K562 (cell line): ENCODE measurements around the gene MYO1A. TPM values are rescaled to one million over a fixed set of nuclear protein-coding genes. Genes with fewer than 3 reads are reported as not detected.

Source experiments
- CBFA2T2 ChIP-seq: fragments of 450-650 bp; conservative IDR thresholded peaks from 2 replicates; pipeline ENCODE4 v1.6.1; 2017; ENCODE audit warnings: mild to moderate bottlenecking
- DPF2 ChIP-seq: fragments of 450-650 bp; IDR thresholded peaks from 2 replicates; pipeline ENCODE4 v1.6.1; 2016
- E4F1 ChIP-seq: fragments of 250-450 bp; sonication (Bioruptor Pico); IDR thresholded peaks from 2 replicates; pipeline ENCODE4 v1.5.0; 2021; ENCODE audit warnings: mild to moderate bottlenecking, borderline replicate concordance
- EZH2 ChIP-seq: IDR thresholded peaks from 2 replicates; pipeline ENCODE4 v1.6.1; 2012; ENCODE audit warnings: low read depth, mild to moderate bottlenecking, inconsistent platforms, low read length, borderline replicate concordance
- LCOR ChIP-seq: sonication (generic); formaldehyde crosslinking; IDR thresholded peaks from 2 replicates; pipeline ENCODE4 v1.8.0; 2022; ENCODE audit warnings: mild to moderate bottlenecking, missing genetic modification reagents
- MYNN ChIP-seq, 2 experiments: sonication (generic); formaldehyde crosslinking in 1 of 2; IDR thresholded peaks; 2 replicates each; pipeline versions ENCODE4 v1.5.0 to v1.6.1; 2016 to 2020; ENCODE audit warnings: antibody characterized with exemption in 1 of 2, missing genetic modification reagents in 1 of 2
- RFX7 ChIP-seq: fragments of 250-450 bp; sonication (Bioruptor Pico); IDR thresholded peaks from 2 replicates; pipeline ENCODE4 v1.5.1; 2021; ENCODE audit warnings: mild to moderate bottlenecking
- RHOXF2B ChIP-seq: fragments of 250-450 bp; sonication (Bioruptor Pico); conservative IDR thresholded peaks from 2 replicates; pipeline ENCODE4 v1.5.1; 2021
- RUNX1 ChIP-seq: sonication (generic); IDR thresholded peaks from 2 replicates; pipeline ENCODE4 v1.6.1; 2016; ENCODE audit warnings: antibody characterized with exemption, low read depth
- TEAD1 ChIP-seq, 2 experiments: fragments of 450-650 bp in 1 of 2; sonication (generic) in 1 of 2; formaldehyde crosslinking; IDR thresholded peaks; 2 replicates each; pipeline versions ENCODE4 v1.4.0 to v1.8.0; 2020 to 2022; ENCODE audit warnings: mild to moderate bottlenecking in 2 of 2, missing genetic modification reagents in 1 of 2
- TFAM ChIP-seq: fragments of 250-450 bp; sonication (Bioruptor Pico); conservative IDR thresholded peaks from 2 replicates; pipeline ENCODE4 v1.5.0; 2021; ENCODE audit warnings: mild to moderate bottlenecking, moderate library complexity
- ZNF143 ChIP-seq: sonication (generic); formaldehyde crosslinking; IDR thresholded peaks from 2 replicates; pipeline ENCODE4 v1.9.0; 2022; ENCODE audit warnings: mild to moderate bottlenecking, missing genetic modification reagents
- ZNF23 ChIP-seq: fragments of 250-450 bp; sonication (Bioruptor Pico); IDR thresholded peaks from 2 replicates; pipeline ENCODE4 v1.4.0; 2020; ENCODE audit warnings: mild to moderate bottlenecking
- ZNF316 ChIP-seq: fragments of 450-650 bp; IDR thresholded peaks from 2 replicates; pipeline ENCODE4 v1.6.1; 2016
- ZNF586 ChIP-seq: fragments of 450-650 bp; formaldehyde crosslinking; conservative IDR thresholded peaks from 2 replicates; pipeline ENCODE4 v1.4.0; 2020; ENCODE audit warnings: mild to moderate bottlenecking, moderate library complexity
- polyA plus RNA-seq, 8 experiments: library from polyadenylated mRNA; depleted of rRNA in 4 of 8; stranded (reverse) in 5 of 8; unstranded in 3 of 8; fragments of >200 nt; fragmentation: Nextera tagmentation in 2 of 8; fragmentation: Illumina TruSeq in 1 of 8; extraction: Ambion mirVana in 2 of 8; extraction: Trizol in 1 of 8; gene quantifications; 2 replicates each; pipeline versions ENCODE4 v1.2.1 to v1.2.3, GENCODE V29; 2011 to 2014; ENCODE audit warnings: inconsistent platforms in 1 of 8, missing spikeins in 1 of 8
- total RNA-seq, 7 experiments: library from RNA; depleted of rRNA in 6 of 7; stranded (reverse); fragments of >200 nt in 6 of 7; fragmentation: Illumina TruSeq in 2 of 7; extraction: Trizol in 2 of 7; gene quantifications; 2 replicates each; pipeline versions ENCODE4 v1.2.1 to v1.2.3, GENCODE V29; 2011 to 2021; ENCODE audit warnings: low replicate concordance in 1 of 7
- TF ChIP-seq, protein P1 (sequence below): fragments of 450-650 bp; IDR thresholded peaks from 2 replicates; pipeline ENCODE4 v1.6.1; 2016; ENCODE audit warnings: borderline replicate concordance
- TF ChIP-seq, protein P2 (sequence below): sonication (generic); formaldehyde crosslinking; IDR thresholded peaks from 2 replicates; pipeline ENCODE4 v1.9.0; 2022; ENCODE audit warnings: mild to moderate bottlenecking, missing genetic modification reagents
- TF ChIP-seq, protein P3 (sequence below): fragments of 250-450 bp; sonication (Bioruptor Pico); IDR thresholded peaks from 2 replicates; pipeline ENCODE4 v1.6.1; 2021; ENCODE audit warnings: mild to moderate bottlenecking
- TF ChIP-seq, protein P4 (sequence below): fragments of 450-650 bp; IDR thresholded peaks from 2 replicates; pipeline ENCODE4 v1.6.1; 2017; ENCODE audit warnings: antibody characterized with exemption, mild to moderate bottlenecking

MYO1A gene
- total and polyA plus RNA-seq, 9 of the 15 experiments (the other 6 are each of a cell fraction or from before 2014, with no cell fraction given): 0.03 to 0.29 (median 0.14) TPM; not detected in 2

DNA sequence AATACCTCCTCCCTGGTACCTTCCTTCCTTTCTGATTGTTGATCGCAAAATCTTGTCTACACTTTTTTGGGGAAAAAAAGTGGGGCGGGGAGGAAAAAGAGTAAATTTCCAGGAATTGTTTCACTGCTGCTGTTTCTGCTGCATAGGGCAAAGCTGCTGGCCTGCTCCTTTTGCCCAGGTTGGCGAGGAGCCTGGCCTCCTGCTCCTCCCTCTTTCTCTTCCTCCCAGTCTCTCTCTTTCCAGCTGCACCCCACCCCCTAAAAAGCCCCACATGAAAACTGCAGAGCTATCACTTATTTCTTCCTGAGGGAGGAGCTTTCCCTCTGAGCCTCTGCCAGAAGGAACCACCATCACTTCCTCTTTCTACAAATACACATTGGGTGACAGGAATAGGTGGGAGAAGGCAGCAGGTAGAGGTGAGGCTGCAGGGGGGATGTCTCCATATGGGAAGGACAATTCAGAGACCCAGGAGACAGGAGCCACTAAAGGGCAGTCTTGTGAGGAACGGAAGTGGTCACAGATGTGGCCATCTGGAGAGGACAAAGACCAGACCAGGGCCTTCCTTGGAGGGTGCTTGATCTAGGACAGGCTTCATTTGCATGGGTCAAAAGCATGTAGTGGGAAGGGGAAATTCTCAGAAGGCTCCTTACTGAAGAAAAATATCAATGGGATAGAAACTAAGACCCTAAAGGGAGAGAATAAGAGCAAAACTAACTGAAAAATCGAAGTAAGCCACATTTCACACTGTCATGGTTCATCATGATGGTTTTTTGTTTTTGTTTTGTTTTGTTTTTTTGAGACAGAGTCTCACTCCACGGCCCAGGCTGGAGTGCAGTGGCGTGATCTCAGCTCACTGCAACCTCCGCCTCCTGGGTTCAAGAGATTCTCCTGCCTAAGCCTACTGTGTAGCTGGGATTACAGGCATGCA lies 58.3 kb downstream of the MYO1A start (continued):
- TF ChIP-seq, protein P1, sequence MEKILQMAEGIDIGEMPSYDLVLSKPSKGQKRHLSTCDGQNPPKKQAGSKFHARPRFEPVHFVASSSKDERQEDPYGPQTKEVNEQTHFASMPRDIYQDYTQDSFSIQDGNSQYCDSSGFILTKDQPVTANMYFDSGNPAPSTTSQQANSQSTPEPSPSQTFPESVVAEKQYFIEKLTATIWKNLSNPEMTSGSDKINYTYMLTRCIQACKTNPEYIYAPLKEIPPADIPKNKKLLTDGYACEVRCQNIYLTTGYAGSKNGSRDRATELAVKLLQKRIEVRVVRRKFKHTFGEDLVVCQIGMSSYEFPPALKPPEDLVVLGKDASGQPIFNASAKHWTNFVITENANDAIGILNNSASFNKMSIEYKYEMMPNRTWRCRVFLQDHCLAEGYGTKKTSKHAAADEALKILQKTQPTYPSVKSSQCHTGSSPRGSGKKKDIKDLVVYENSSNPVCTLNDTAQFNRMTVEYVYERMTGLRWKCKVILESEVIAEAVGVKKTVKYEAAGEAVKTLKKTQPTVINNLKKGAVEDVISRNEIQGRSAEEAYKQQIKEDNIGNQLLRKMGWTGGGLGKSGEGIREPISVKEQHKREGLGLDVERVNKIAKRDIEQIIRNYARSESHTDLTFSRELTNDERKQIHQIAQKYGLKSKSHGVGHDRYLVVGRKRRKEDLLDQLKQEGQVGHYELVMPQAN: no peak
- TF ChIP-seq DPF2 (peak; percentile 61), RHOXF2B (CRISPR knock-in tag) (no peak), ZNF143 (CRISPR knock-in tag) (no peak), EZH2 (no peak), ZNF23 (CRISPR knock-in tag) (no peak), TFAM (no peak), RUNX1 (no peak), E4F1 (no peak), ZNF316 (peak; percentile 91), ZNF586 (CRISPR knock-in tag) (no peak), LCOR (CRISPR knock-in tag) (no peak), TEAD1 (CRISPR knock-in tag; IDR thresholded peaks at IDR 0.05) (no peak), MYNN (IDR thresholded peaks at IDR 0.05) (no peak), MYNN (CRISPR knock-in tag; IDR thresholded peaks at IDR 0.05) (no peak), CBFA2T2 (peak; percentile 23; the same call in 1 of the 2 replicates), RFX7 (CRISPR knock-in tag) (no peak)
- TF ChIP-seq, protein P2, sequence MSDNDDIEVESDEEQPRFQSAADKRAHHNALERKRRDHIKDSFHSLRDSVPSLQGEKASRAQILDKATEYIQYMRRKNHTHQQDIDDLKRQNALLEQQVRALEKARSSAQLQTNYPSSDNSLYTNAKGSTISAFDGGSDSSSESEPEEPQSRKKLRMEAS (CRISPR knock-in tag): no peak
- TF ChIP-seq, protein P3, sequence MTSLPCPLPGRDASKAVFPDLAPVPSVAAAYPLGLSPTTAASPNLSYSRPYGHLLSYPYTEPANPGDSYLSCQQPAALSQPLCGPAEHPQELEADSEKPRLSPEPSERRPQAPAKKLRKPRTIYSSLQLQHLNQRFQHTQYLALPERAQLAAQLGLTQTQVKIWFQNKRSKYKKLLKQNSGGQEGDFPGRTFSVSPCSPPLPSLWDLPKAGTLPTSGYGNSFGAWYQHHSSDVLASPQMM (CRISPR knock-in tag): no peak
- TF ChIP-seq, protein P4, sequence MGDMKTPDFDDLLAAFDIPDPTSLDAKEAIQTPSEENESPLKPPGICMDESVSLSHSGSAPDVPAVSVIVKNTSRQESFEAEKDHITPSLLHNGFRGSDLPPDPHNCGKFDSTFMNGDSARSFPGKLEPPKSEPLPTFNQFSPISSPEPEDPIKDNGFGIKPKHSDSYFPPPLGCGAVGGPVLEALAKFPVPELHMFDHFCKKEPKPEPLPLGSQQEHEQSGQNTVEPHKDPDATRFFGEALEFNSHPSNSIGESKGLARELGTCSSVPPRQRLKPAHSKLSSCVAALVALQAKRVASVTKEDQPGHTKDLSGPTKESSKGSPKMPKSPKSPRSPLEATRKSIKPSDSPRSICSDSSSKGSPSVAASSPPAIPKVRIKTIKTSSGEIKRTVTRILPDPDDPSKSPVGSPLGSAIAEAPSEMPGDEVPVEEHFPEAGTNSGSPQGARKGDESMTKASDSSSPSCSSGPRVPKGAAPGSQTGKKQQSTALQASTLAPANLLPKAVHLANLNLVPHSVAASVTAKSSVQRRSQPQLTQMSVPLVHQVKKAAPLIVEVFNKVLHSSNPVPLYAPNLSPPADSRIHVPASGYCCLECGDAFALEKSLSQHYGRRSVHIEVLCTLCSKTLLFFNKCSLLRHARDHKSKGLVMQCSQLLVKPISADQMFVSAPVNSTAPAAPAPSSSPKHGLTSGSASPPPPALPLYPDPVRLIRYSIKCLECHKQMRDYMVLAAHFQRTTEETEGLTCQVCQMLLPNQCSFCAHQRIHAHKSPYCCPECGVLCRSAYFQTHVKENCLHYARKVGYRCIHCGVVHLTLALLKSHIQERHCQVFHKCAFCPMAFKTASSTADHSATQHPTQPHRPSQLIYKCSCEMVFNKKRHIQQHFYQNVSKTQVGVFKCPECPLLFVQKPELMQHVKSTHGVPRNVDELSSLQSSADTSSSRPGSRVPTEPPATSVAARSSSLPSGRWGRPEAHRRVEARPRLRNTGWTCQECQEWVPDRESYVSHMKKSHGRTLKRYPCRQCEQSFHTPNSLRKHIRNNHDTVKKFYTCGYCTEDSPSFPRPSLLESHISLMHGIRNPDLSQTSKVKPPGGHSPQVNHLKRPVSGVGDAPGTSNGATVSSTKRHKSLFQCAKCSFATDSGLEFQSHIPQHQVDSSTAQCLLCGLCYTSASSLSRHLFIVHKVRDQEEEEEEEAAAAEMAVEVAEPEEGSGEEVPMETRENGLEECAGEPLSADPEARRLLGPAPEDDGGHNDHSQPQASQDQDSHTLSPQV: peak; percentile 73
